Limb (tissue), 2 donors: ENCODE measurements around the gene PCDH15.
"Not testable (repeated sequence)": the region's sequence is repeated elsewhere in the genome, so short reads cannot be mapped to it uniquely, and the experiment has no call there.

Experiments
- DNase-seq, 2 donors: peaks; one replicate each; pipeline ENCODE4 v3.0.0-alpha.2; 2016; ENCODE audit errors: extremely low spot score in 2 of 2

Gene PCDH15

DNA sequence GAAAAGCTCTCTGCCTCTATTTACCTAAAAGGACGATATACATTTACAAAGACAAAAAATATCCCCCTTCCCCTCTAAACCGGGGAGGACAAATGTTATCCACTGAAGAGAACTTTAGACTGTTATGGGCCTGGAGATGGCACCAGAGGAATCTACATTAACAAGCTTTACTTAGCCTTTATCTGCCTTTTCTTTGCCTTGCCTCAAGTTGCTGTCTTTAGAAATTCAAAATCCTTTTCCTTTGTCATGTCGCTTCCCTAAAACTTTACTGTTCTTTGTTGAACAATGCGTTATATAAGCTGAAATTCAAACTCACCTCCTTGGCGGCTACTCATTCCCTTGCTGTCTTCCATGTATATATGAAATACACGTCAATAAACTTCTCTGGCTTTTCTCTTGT, 405.0 kb downstream of the PCDH15 start:
- DNase-seq: no peak

DNA sequence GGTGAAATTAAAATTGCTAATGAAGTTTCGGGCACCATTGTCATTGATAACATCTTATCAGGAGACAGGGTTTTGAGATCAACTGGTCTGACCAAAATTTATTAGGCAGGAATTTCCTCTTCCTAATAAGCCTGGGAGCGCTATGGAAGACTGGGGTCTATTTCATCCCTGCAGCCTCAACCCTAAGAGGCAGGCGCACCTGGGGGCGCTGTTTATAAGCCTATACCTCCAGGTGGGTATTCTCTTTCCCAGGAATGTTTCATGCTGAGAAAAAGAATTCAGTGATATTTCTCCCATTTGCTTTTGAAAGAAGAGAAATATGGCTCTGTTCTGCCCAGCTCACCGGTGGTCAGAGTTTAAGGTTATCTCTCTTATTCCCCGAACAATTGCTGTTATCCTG, 406.4 kb downstream of the PCDH15 start:
- DNase-seq: not testable (repeated sequence)

GRCh38 chr10:54372179-54372578, 428.9 kb downstream of the PCDH15 start:
- DNase-seq: no peak

DNA sequence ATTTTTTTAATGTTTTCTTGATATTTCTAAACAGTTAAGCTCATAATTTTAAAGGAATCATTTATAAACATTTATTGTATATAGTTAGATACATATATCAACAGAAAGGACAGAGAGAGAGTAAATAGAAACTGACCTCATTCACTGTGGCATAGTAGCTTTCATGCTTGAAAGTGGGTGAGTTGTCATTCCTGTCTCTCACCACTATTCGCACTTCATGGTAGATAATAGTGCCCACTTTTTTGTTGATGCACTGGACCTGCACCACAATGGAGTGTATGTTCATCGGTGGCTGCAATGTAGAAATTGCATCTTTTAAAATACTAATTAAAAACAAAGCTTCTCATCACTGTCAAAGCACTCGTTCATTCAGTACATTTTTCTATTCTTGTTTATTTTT, 432.0 kb downstream of the PCDH15 start:
- DNase-seq: no peak

DNA sequence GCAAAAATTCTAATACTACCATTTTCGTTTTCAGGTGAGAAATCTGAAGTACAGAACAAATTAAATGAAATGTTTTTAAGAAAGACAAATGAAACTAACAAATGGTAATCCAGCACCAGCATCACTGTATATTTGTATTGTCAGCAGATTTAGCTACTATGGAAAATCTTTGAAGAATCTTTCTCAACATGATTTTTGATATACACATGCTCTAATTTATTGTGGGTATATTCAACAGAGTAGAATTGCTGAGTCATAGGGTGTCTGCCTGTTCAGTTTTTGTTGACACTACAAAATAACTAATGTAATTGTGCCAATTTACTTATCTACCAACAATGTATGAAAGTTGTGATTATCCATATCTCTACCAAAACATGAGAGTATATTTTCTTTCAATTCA, 437.6 kb downstream of the PCDH15 start:
- no peak for DNase-seq

GRCh38 chr10:54342058-54342457, 459.0 kb downstream of the PCDH15 start:
- no peak for DNase-seq

GRCh38 chr10:54335296-54335695, 465.7 kb downstream of the PCDH15 start:
- no peak for DNase-seq

DNA sequence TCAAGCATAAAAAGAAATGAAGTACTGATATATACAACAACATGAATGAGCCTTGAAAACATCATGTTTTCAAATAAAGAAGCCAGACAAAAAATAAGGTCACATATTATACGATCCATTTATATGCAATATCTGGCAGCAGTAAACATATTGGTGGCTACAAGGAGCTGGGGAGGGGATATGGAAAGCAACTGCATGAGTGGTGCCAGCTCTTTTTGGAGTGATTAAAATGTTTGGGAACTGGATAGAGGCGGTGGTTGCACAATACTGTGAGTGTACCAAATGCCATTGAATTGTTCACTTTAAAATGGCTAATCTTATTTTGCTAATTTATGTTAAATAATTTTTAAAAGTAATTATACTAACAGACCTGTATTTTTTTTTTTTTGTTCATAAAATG, 481.7 kb downstream of the PCDH15 start:
- DNase-seq: no peak

DNA sequence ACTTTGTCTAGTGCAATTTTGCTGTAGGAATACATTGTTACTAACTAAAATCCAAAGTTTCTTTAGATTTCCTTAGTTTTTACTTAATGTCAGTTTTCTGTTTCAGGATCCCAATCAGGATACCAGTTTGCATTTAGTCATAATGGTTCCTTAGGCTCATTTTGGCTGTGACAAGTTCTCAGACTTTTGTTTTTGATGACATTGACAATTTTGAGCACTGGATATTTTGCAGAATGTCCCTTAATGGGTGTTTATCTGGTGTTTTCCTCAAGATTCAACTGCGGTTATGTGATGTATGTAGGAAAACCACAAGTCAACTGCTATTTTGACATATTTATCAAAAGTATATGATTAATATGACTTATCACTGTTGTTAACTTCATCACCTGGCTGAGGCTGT, 482.6 kb downstream of the PCDH15 start:
- no peak for DNase-seq

DNA sequence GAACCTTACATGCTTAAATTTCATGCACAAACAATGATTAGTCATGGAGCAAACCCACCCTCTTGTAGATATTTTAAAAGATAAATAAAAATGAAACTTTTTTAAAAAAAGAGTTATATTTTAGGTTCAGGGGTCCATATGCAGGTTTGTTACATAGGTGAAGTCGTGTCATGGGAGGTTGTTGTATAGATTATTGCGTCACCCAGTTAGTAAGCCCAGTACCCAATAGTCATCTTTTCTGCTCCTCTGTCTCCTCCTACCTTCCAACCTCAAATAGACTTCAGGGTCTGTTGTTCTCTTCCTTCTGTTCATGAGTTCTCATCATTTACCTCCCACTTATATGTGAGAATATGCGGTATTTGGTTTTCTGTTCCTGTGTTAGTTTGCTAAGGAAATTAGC, 486.6 kb downstream of the PCDH15 start:
- no peak for DNase-seq

DNA sequence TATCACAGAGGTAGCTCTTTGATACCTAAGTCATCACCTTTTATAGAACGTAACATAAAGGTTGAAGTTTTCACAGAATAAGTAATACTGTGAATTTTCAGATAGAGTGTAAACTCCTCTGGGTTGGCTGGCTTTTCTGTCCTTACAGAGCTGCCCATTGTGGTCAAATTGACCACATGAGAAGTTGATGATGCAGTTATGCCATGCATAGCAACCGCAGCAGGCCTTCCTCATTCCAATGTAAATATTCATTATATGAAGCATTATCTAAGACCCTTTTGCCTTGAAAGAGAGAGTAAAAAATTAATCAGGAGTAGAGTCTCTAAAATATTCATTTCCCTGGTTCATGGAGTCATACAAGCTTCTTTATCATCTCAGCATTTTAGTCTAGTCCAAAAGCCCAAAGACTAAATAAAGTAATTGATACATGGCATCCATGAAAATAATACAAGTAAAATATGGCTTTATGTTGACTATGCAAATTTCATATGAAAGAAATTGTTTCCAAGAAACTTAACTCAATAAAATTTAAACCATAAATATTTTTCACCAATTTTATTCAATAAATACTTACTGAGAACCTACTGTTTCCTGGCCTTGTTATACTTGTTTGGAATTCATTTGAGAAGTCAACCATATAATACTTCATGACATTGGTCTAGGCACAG, 516.4 kb downstream of the PCDH15 start:
- no peak for DNase-seq

DNA sequence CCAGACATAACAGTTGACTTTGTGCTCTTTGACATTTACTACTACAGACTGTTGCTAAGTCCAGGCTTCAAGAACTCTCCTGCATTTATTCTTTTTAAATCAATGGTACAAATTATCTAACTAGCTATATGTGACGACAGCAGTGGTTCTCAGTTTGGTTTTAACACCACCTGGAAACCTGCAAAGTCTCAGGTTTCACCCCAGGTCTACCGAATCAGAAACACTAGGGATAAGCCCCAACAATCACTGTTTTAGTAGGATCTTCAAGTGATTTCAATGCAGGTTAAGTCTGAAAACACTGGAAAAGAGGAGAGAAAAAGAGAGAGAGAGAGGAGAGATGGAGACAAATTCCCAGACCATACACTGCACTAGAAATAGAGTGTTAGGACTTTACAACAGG, 519.0 kb downstream of the PCDH15 start:
- no peak for DNase-seq

GRCh38 chr10:54266395-54266794, 534.6 kb downstream of the PCDH15 start:
- no peak for DNase-seq

GRCh38 chr10:54262726-54263125, 538.3 kb downstream of the PCDH15 start:
- DNase-seq: no peak

GRCh38 chr10:54259104-54259503, 541.9 kb downstream of the PCDH15 start:
- no peak for DNase-seq

DNA sequence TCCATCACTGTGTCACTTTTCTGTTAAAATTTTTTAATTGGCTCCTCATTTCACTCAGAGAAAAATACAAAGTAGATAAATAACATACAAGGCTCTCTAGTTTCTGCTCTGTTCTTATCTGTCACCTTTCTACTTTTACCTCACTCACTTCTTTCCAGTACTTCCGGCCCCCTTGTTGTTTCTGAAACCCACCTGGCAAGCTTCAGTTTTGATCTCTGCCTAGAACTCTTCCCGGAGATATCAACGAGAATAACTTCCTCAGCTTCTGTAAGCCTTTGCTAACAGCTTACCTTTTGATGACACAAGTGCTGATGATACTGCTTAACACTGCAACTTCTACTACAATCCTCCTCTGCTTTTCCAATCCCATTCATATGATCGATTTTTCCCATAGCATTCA, 566.2 kb downstream of the PCDH15 start:
- no peak for DNase-seq

DNA sequence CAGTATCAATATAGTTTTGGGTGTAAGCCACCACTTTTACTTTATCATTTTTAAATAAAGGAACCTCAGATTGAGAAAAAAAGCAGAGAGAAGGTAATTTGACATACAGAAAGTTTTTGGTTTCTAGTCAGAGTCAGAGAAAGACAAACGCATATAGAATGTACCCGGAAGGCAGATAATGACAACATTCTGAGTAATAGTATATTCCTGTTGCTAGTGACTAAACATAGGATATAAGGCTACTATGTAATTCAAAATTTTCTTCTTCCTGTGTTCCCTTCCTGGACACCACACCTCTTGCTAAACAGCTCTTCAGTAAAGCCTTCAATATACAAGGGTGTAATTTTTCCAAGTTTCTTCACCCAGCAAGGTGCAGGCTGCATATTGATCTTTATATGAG, 597.6 kb downstream of the PCDH15 start:
- no peak for DNase-seq

DNA sequence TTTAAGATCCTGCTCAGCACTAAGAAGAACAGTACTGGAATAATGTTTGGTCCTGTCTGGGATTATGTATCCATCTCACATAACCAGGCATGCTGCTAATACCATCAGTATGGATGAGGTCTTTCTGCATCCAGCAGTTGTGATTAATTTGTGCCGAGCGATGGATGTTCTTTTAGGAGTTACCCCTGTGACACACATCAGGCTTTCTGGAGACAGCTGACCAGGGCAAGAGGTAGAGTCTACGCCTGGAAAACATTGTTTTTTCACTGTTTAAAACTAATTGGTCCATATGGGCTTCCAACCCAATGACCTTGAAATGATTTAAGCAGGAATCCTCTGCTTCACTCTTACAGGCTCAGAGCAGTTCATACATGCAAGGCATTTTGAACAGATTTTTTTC, 603.0 kb downstream of the PCDH15 start:
- no peak for DNase-seq

GRCh38 chr10:54194806-54195205, 606.2 kb downstream of the PCDH15 start:
- DNase-seq: no peak

DNA sequence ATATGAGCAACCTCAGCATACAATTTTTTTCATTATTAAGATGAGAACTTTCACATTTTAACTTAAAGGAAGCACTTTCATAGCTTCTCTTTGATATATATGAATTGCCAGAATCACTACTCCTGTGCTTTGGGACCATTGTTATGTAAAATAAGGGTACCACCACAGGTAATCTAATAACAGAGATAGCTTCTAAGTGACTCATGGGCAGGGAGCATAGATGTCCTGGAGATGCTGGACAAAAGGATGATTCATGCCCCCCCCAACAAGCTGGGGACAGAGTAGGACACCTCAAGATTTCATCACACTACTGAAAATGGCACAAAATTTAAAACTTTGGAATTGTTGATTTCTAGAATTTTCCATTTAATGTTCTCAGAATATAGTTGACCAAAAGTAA, 641.1 kb downstream of the PCDH15 start:
- no peak for DNase-seq

GRCh38 chr10:54148508-54148907, 652.5 kb downstream of the PCDH15 start:
- DNase-seq: no peak

DNA sequence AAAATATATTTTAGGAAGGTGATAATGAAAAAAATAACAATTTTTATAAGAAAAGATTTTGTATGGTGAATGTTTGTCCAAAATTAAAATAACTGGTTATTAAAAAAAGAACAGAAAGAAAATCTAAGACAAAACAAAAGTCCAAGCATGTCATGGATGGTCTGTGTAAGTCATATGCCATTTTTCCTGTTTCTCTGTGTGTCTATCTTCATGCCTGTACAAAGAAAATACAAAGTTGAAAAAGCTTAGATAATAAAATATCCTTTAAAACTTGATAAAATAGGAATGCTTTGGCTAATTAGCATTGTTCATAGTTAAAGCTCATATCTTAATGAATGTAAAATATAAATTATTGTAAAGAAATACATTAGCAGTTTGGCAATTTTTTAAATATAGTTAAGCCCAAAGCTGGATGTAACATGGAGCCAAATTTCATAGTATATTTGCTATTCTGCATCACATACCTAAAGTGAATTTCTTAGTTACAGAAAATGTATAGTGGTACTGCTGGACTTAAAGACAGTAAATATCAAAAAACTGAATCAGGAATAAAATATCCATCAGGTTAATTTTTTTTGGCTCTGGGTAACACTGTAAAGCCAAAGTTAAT, 661.1 kb downstream of the PCDH15 start:
- no peak for DNase-seq

DNA sequence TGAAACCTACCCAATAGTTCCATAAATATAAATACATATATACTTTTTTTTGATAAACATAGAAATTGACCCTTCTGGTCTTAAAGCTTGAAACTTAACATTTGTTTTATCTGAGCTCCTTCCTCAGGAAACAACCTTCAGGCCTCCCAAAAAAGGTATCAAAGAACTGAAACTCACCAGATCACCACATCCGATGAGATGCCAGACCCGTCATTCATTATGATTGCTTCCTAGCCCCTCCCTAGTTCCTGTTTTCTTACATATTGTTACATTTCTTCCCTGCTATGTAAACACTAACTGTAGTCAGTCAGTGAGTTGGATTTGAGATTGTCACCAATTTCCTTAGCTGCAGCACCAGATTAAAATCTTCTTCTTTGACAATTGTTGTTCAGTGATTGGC, 663.6 kb downstream of the PCDH15 start:
- DNase-seq: no peak

DNA sequence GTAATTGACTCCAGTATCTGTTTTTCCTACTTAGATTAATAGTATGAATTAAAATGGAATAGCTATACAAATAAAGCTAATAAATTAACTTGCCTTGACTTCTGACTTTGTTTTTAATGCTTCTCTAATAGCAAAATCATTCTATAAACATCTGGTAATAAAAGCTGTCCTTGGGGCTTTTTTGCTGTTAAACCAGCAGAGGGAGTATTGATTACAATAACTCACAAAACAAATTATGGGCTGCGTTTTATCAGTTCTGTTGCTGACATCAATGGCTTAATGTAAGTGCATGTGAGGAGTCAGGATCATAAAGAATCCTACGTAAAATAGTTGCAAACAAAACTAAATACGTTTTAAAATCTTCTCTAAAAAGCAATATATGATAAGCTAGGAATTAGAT, 667.8 kb downstream of the PCDH15 start:
- DNase-seq: no peak
